ENCODE results near the gene SREK1. TPM values are rescaled to one million over a fixed set of nuclear protein-coding genes. Genes with fewer than 3 reads are reported as not detected.

The SREK1 gene
- total RNA-seq, 4 donors from 2014 or later: 87.9 to 130 (median 93.0) TPM

- TF ChIP-seq CTCF (IDR thresholded peaks at IDR 0.05; ENCODE audit: low read depth): no peak
Observed at GRCh38 chr5:66145737-66146136, 1.6 kb downstream of the SREK1 start.

- no peak for TF ChIP-seq CTCF (IDR thresholded peaks at IDR 0.05; ENCODE audit: low read depth)
Observed at GRCh38 chr5:66149950-66150349, 5.8 kb downstream of the SREK1 start.

GRCh38 chr5:66151030-66151429, 6.9 kb downstream of the SREK1 start:
- no peak for TF ChIP-seq CTCF (IDR thresholded peaks at IDR 0.05; ENCODE audit: low read depth)

GRCh38 chr5:66151491-66151890, 7.4 kb downstream of the SREK1 start:
- TF ChIP-seq CTCF (IDR thresholded peaks at IDR 0.05; ENCODE audit: low read depth): no peak

- no peak for TF ChIP-seq CTCF (IDR thresholded peaks at IDR 0.05; ENCODE audit: low read depth)
Observed at GRCh38 chr5:66157046-66157445, 12.9 kb downstream of the SREK1 start.

- TF ChIP-seq CTCF (IDR thresholded peaks at IDR 0.05; ENCODE audit: low read depth): no peak
Observed at GRCh38 chr5:66161356-66161755, 17.3 kb downstream of the SREK1 start.

GRCh38 chr5:66164044-66164790, 20.1 kb downstream of the SREK1 start:
- no peak for TF ChIP-seq CTCF (IDR thresholded peaks at IDR 0.05; ENCODE audit: low read depth)
